ENCODE measurements around the gene DRAXIN.

Gene DRAXIN

GRCh38 chr1:11690397-11691301 lies 861 bp upstream of the DRAXIN start:
- no peaks in the 10 kb centered on the region for H3K4me1 ChIP-seq (ENCODE audit: low read depth, poor library complexity, severe bottlenecking)
- H4K20me1 ChIP-seq (ENCODE audit: insufficient read depth) = no peaks in the 10 kb centered on the region
- TF ChIP-seq, protein P1, sequence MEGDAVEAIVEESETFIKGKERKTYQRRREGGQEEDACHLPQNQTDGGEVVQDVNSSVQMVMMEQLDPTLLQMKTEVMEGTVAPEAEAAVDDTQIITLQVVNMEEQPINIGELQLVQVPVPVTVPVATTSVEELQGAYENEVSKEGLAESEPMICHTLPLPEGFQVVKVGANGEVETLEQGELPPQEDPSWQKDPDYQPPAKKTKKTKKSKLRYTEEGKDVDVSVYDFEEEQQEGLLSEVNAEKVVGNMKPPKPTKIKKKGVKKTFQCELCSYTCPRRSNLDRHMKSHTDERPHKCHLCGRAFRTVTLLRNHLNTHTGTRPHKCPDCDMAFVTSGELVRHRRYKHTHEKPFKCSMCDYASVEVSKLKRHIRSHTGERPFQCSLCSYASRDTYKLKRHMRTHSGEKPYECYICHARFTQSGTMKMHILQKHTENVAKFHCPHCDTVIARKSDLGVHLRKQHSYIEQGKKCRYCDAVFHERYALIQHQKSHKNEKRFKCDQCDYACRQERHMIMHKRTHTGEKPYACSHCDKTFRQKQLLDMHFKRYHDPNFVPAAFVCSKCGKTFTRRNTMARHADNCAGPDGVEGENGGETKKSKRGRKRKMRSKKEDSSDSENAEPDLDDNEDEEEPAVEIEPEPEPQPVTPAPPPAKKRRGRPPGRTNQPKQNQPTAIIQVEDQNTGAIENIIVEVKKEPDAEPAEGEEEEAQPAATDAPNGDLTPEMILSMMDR (conservative IDR thresholded peaks at IDR 0.05; ENCODE audit: low read depth, low read length) = no peak
- no peak overlapping the region for H2AFZ ChIP-seq (ENCODE audit: low read depth)
- no peak overlapping the region for H3K9ac ChIP-seq
- no peak overlapping the region for H3K4me2 ChIP-seq
- no peak overlapping the region for H3K4me3 ChIP-seq (IDR thresholded peaks at IDR 0.05; ENCODE audit: insufficient read depth, low read depth, low read length)
- no peaks in the 10 kb centered on the region for H3K36me3 ChIP-seq (ENCODE audit: insufficient read depth)
- no peaks in the 10 kb centered on the region for H3K79me2 ChIP-seq (ENCODE audit: insufficient read depth, low read depth)
- H3K27me3 ChIP-seq (ENCODE audit: insufficient read depth, low read depth) = peaks cover 67% of the 10 kb centered on the region
- no peak overlapping the region for H3K27ac ChIP-seq

DNA sequence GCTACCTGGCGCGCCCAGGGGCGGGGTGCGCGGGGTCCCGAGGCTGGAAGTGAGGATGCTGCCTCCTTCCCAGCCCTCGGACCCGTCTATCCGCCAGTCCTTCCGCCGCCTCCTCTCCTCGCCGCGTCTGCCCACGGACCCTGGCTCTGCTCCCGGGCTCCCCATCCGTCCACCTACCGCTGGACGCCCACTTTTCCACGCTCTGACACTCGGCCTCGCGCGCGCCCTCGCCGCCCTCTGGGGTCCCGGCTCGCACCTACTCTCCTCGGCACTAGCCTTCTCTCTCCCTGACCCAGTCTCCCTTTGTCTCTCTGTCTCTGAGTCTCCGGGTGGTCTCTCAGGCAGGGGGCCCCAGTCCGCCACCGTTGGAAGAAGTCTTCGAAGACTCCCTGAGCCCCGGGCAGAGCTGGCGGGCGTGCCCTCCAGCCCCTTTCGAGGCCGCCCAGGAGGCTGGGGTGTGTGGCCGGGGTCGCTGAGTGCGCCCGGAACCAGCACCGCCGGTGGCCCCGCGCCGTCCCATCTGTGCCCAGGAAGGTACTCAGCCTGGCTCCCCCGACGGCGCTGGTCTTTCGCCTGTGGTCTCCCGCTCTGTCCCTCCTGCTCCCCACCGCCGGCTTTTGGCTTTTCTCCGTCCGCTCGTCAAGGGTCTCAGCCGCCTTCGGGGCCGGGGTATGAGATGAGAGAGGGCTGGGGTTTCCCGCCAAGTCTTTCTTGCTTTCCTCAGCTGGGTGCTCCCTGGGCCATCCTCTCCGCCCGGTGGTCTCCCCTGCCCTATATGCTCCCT lies 610 bp downstream of the DRAXIN start:
- Histone ChIP-seq H3K36me3 (ENCODE audit: insufficient read depth) (no peaks in the 10 kb centered on the region), H3K9ac (no peak overlapping the region), H4K20me1 (ENCODE audit: insufficient read depth) (no peaks in the 10 kb centered on the region), H3K27me3 (ENCODE audit: insufficient read depth, low read depth) (peaks cover 69% of the 10 kb centered on the region), H3K4me2 (no peak overlapping the region), H3K4me3 (IDR thresholded peaks at IDR 0.05; ENCODE audit: insufficient read depth, low read depth, low read length) (no peak overlapping the region), H3K4me1 (ENCODE audit: low read depth, poor library complexity, severe bottlenecking) (no peaks in the 10 kb centered on the region), H3K79me2 (ENCODE audit: insufficient read depth, low read depth) (no peaks in the 10 kb centered on the region), H2AFZ (ENCODE audit: low read depth) (no peak overlapping the region), H3K27ac (no peak overlapping the region)
- TF ChIP-seq, protein P1 (conservative IDR thresholded peaks at IDR 0.05; ENCODE audit: low read depth, low read length) = no peak

- Histone ChIP-seq H3K4me2 (no peak overlapping the region), H3K79me2 (ENCODE audit: insufficient read depth, low read depth) (no peaks in the 10 kb centered on the region), H3K4me3 (IDR thresholded peaks at IDR 0.05; ENCODE audit: insufficient read depth, low read depth, low read length) (no peak overlapping the region), H3K27ac (no peak overlapping the region), H3K4me1 (ENCODE audit: low read depth, poor library complexity, severe bottlenecking) (no peaks in the 10 kb centered on the region), H3K36me3 (ENCODE audit: insufficient read depth) (no peaks in the 10 kb centered on the region), H4K20me1 (ENCODE audit: insufficient read depth) (no peaks in the 10 kb centered on the region), H2AFZ (ENCODE audit: low read depth) (no peak overlapping the region), H3K27me3 (ENCODE audit: insufficient read depth, low read depth) (peaks cover 79% of the 10 kb centered on the region), H3K9ac (no peak overlapping the region)
- TF ChIP-seq, protein P1 (conservative IDR thresholded peaks at IDR 0.05; ENCODE audit: low read depth, low read length) = no peak
These were observed 1.6 kb downstream of the DRAXIN start for GRCh38 chr1:11693024-11693590.

GRCh38 chr1:11693917-11694316 lies 2.4 kb downstream of the DRAXIN start:
- Histone ChIP-seq H3K9ac (no peak overlapping the region), H2AFZ (ENCODE audit: low read depth) (no peak overlapping the region), H3K27me3 (ENCODE audit: insufficient read depth, low read depth) (peaks cover 80% of the 10 kb centered on the region), H3K27ac (no peak overlapping the region), H3K4me1 (ENCODE audit: low read depth, poor library complexity, severe bottlenecking) (no peaks in the 10 kb centered on the region), H3K79me2 (ENCODE audit: insufficient read depth, low read depth) (no peaks in the 10 kb centered on the region), H3K4me3 (IDR thresholded peaks at IDR 0.05; ENCODE audit: insufficient read depth, low read depth, low read length) (no peak overlapping the region), H3K36me3 (ENCODE audit: insufficient read depth) (no peaks in the 10 kb centered on the region), H3K4me2 (no peak overlapping the region), H4K20me1 (ENCODE audit: insufficient read depth) (no peaks in the 10 kb centered on the region)
- TF ChIP-seq, protein P1 (conservative IDR thresholded peaks at IDR 0.05; ENCODE audit: low read depth, low read length) = no peak

Data from KMS-11 (cell line).